Measurements from ENCODE around the gene ANGPTL4.
A peak's percentile ranks its signal among the peaks of the same experiment; 100 is the strongest.

Gene ANGPTL4

DNA sequence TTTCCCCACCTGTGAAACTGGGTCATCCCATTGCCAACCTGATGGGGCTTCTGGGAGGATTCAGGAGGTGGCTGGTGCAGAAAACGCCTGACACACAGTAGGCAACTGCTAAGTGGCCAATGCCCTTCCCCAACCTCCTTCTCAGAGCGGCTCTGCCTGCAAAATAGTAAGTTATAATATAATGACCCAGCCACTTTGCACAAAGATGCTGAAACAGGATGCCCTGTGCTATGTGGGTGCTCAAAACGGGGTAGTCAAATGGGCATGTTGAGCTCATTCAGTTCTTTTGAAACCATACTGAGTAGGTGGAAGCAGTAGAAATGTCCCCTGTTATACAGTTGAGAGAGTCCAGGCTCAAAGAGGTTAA is 49.7 kb downstream of the ANGPTL4 start:
- DNase-seq (ENCODE audit: low spot score) = no peak

DNA sequence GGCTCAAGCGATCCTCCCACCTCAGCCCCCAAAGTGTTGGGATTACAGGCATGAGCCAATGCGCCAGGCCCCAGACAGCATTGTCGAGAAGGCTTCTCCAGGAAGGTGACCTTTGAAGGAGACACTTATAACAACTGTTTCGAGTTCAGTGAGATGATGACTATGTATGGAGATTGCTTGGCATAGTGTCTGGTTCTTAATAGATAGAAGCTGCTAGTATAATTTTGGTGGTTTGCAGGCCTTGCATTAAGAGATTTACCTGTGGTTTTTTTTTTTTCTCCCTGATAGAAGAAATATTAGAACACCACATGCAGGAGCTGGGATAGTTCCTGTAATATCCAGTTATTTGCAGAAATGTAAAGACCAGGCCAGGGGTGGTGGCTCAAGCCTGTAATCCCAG is 52.8 kb downstream of the ANGPTL4 start:
- no peak for DNase-seq (ENCODE audit: low spot score)

DNA sequence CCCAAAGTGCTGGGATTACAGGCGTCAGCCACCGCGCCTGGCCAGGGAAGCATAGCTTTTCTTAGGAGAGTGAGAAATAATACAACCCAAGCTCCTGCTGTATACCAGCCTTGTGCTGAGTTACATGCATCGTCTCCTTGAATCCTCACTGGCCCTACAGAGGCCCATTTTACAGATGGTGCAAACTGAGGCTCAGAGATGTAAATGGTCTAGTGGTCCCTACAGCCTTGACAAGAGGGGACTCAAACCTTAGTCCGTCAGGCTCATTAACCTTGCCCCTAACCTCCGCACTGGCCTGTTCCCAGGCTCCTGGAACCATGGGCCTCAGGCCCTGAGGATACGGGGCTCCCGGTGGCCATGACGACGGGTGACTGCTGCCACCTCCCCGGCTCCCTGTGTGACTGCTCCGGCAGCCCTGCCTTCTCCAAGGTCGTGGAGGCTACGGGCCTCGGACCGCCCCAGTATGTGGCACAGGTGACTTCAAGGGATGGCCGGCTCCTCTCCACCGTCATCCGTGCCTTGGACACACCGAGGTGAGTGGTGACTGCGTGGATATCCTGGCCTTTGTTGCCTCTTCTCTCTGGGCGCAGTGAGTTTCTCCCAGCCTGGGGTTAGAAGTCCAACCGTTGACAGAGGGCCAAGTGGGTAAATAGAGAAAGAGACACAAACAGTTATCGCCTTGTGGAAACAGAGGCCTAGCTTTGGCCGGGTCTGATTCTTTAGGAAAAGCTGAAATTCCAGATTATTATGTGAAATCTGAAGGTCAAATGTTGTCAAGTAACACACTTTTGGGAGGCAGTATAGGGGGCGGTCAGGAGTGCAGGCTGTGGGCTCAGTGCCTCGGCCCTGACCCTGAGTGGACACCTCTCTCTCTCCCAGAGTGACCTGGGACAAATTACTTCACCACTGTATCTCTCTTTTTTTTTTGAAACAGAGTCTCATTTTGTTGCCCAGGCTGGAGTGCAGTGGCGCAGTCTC is 57.8 kb downstream of the ANGPTL4 start:
- DNase-seq (ENCODE audit: low spot score) = no peak

DNA sequence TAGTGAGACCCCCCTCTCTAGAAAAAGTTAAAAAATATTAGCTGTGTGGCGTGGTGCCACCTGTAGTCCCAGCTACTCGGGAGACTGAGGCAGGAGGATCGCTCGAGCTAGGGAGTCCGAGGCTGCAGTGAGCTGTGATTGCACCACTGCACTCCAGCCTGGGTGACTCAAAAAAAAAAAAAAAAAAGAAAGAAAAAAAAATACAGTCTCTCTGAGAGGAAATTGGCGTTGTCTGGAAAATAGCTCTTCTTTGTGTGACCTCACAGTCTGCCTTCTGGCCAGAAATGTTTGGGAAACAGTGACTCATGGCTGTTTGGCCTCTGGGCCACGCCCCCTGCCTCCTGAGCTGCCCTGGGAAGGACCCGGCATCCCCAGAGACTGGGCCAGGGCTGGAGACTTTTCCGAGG is 59.9 kb downstream of the ANGPTL4 start:
- peak; percentile 98 for DNase-seq (ENCODE audit: low spot score)
